GM12892 (cell line): ENCODE measurements around the gene ARMC6.

Source experiments
- POLR2A ChIP-seq: IDR thresholded peaks from 2 replicates; pipeline ENCODE4 v1.6.1; 2011; ENCODE audit warnings: low read depth, low read length, control low read depth
- POLR2AphosphoS5 ChIP-seq: IDR thresholded peaks from 2 replicates; pipeline ENCODE4 v1.6.1; 2011; ENCODE audit warnings: low read depth, low read length, control low read depth
- TAF1 ChIP-seq: IDR thresholded peaks from 2 replicates; pipeline ENCODE4 v1.6.1; 2011; ENCODE audit warnings: low read depth, mild to moderate bottlenecking, control low read depth, low read length, borderline replicate concordance

DNA sequence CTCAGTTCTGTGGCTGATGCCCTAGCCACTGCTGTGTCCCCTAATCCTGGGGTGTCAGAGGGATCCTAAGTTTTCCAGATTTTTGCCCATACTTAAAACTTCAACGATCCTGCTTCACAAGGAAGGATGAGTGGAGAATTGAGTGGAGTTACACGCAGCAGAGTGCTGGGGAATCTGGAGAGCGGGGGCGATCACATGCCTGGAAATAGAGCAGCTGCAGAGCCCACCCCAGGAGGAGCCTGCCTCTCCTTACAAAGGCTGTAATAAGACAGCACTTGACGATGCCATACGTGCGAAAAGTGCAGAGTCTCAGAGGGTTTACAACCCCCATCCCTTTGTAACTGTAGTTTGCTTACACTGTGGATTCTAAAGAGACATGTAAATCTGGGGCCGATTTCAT is 40.7 kb upstream of the ARMC6 start:
- TF ChIP-seq POLR2A: no peak
- no peak for TF ChIP-seq POLR2AphosphoS5
- TF ChIP-seq TAF1: no peak
